Right lobe of liver (tissue), 4 donors: Measurements from ENCODE around the gene ENTR1.

Experiments used
- POLR2A ChIP-seq: fragments of 450-650 bp; IDR thresholded peaks from one replicate; pipeline ENCODE4 v1.6.1; 2017; ENCODE audit warnings: antibody characterized with exemption, mild to moderate bottlenecking
- TF ChIP-seq, protein P1 (sequence below), 4 donors: fragments of 200-600 bp in 3 of 4; fragments of 450-650 bp in 1 of 4; IDR thresholded peaks; one replicate each; pipeline versions ENCODE4 v1.5.1 to v1.8.0; 2016 to 2022; ENCODE audit warnings: antibody characterized with exemption in 4 of 4, mild to moderate bottlenecking in 2 of 4
- donor health status: DM: no; HTN: no; CAD: no.
- donor health status: DM: no; HTN: no; CAD: no.
- donor health status: DM: no; HTN: yes; CAD: no.

DNA sequence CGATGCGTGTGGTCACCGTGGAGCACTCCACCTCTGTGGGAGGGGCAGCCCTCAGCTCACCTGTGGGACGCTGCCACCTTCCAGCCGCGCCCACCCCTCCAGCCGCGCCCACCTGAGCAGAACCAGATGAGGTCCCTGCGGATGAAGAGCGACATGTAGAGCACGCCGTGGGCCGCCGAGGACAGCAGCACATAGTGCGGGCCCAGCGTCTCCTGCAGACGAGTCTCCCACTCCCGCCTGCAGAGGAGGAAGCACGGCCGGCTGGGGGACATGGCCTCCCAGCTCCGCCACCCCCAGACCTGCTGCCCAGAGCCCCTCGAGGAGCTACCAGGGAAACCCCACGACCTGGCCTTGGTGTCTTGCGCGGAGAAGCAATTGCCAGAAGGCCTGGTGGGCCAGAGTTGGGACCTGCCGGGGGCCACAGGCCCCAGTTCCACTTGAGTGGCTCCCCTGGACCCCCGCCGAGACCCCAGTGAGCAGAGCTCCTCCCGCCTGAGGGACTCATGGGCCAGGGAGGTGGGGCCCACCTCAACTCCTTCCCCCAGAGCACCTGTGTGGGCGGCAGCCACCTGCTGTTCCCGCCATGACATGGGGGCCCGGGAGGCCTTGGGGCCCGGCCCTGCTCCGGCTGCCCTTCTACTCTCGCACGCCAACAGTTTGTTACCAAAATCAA is 22.8 kb upstream of the ENTR1 start:
- TF ChIP-seq, protein P1, sequence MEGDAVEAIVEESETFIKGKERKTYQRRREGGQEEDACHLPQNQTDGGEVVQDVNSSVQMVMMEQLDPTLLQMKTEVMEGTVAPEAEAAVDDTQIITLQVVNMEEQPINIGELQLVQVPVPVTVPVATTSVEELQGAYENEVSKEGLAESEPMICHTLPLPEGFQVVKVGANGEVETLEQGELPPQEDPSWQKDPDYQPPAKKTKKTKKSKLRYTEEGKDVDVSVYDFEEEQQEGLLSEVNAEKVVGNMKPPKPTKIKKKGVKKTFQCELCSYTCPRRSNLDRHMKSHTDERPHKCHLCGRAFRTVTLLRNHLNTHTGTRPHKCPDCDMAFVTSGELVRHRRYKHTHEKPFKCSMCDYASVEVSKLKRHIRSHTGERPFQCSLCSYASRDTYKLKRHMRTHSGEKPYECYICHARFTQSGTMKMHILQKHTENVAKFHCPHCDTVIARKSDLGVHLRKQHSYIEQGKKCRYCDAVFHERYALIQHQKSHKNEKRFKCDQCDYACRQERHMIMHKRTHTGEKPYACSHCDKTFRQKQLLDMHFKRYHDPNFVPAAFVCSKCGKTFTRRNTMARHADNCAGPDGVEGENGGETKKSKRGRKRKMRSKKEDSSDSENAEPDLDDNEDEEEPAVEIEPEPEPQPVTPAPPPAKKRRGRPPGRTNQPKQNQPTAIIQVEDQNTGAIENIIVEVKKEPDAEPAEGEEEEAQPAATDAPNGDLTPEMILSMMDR (IDR thresholded peaks at IDR 0.05), result no peak
- no peak for TF ChIP-seq POLR2A
